Measurements from ENCODE around the gene MC4R.

GRCh38 chr18:60372132-60372531, 443 bp downstream of the MC4R start:
- TF ChIP-seq ZNF274 (IDR thresholded peaks at IDR 0.05; ENCODE audit: insufficient read depth, insufficient read length), result no peak
- TF ChIP-seq NFIC (IDR thresholded peaks at IDR 0.05; ENCODE audit: low read depth, low read length), result no peak
- no peak for TF ChIP-seq SMC3 (IDR thresholded peaks at IDR 0.05; ENCODE audit: borderline replicate concordance, low read length)
- no peak for TF ChIP-seq CTCF (IDR thresholded peaks at IDR 0.05 in 2 of 3, conservative IDR thresholded peaks at IDR 0.05 in 1 of 3; ENCODE audit: control insufficient read depth in 2 of 3, extremely low read depth in 1 of 3, insufficient read depth in 1 of 3, low read depth in 3 of 3, low read length in 3 of 3)
- no peak for TF ChIP-seq BRCA1 (IDR thresholded peaks at IDR 0.05; ENCODE audit: low read depth, low read length)
- no peak for TF ChIP-seq BHLHE40 (IDR thresholded peaks at IDR 0.05; ENCODE audit: borderline replicate concordance in 1 of 2, low read depth in 2 of 2, low read length in 1 of 2)

Data from GM12878 (cell line).